Left ventricle myocardium inferior (tissue), 1 donor: ENCODE results near the gene SLC1A7. TPM values are rescaled to one million over a fixed set of nuclear protein-coding genes. Genes with fewer than 3 reads are reported as not detected.

Experiments
- DNase-seq: peaks from one replicate; pipeline ENCODE4 v3.0.0-alpha.2; 2020
- H3K27ac ChIP-seq: fragments of 200-600 bp; replicated peaks from 2 replicates; pipeline ENCODE4 v1.8.0; 2021
- H3K27me3 ChIP-seq: fragments of 200-600 bp; 2 replicates; pipeline ENCODE4 v1.8.0; 2021; ENCODE audit warnings: low read depth
- H3K36me3 ChIP-seq: fragments of 200-600 bp; 2 replicates; pipeline ENCODE4 v1.8.0; 2021
- H3K4me1 ChIP-seq: fragments of 200-600 bp; 2 replicates; pipeline ENCODE4 v1.8.0; 2021
- H3K4me3 ChIP-seq: fragments of 200-600 bp; 2 replicates; pipeline ENCODE4 v1.8.0; 2021; ENCODE audit warnings: mild to moderate bottlenecking, moderate library complexity
- H3K9me3 ChIP-seq: fragments of 200-600 bp; replicated peaks from 2 replicates; pipeline ENCODE4 v1.8.0; 2021
- CTCF ChIP-seq: fragments of 200-600 bp; IDR thresholded peaks from 2 replicates; pipeline ENCODE4 v1.8.0; 2021; ENCODE audit warnings: antibody characterized with exemption, mild to moderate bottlenecking, borderline replicate concordance
- intact Hi-C: fragments of 100-400 bp; cut with micrococcal nuclease; formaldehyde crosslinking; loops from one replicate; pipeline ENCODE4 v1.11.0; 2022
- total RNA-seq: library from RNA; stranded (reverse); fragmentation: NEBNext Ultra II Directional; extraction: Animal tissue kit (Norgen Biotek cat#: 25700); gene quantifications from one replicate; pipeline ENCODE4 v1.2.1, GENCODE V29; 2021
- donor health status: DM: no; HTN: yes; CAD: no; lungs with severe emphysema.

SLC1A7 gene
- total RNA-seq, 1 donor from 2014 or later, result 0.44 TPM

- H3K27me3 ChIP-seq, result no peaks in the 10 kb centered on the region
- H3K9me3 ChIP-seq, result no peaks in the 10 kb centered on the region
- H3K4me3 ChIP-seq, result no peak overlapping the region
- H3K27ac ChIP-seq, result no peak overlapping the region
- DNase-seq, result no peak
- intact Hi-C loops, result no loop called here
- TF ChIP-seq CTCF, result no peak
- peaks cover 12% of the 10 kb centered on the region for H3K4me1 ChIP-seq
- no peaks in the 10 kb centered on the region for H3K36me3 ChIP-seq
These were observed 3.1 kb upstream of the SLC1A7 start for GRCh38 chr1:53145619-53145941.

- Histone ChIP-seq H3K27ac (no peak overlapping the region), H3K27me3 (no peaks in the 10 kb centered on the region), H3K4me1 (peaks cover 16% of the 10 kb centered on the region)
These were observed 2.7 kb upstream of the SLC1A7 start for GRCh38 chr1:53145051-53145600.

GRCh38 chr1:53144201-53144600, 1.8 kb upstream of the SLC1A7 start:
- no peak for DNase-seq
- H3K4me3 ChIP-seq, result no peak overlapping the region
- peaks cover 21% of the 10 kb centered on the region for H3K4me1 ChIP-seq
- no peaks in the 10 kb centered on the region for H3K36me3 ChIP-seq
- H3K27me3 ChIP-seq, result no peaks in the 10 kb centered on the region
- H3K9me3 ChIP-seq, result no peaks in the 10 kb centered on the region
- TF ChIP-seq CTCF, result no peak
- intact Hi-C loops, result no loop called here
- no peak overlapping the region for H3K27ac ChIP-seq

More at GRCh38 chr1:53145051-53145600, 2.7 kb upstream of the SLC1A7 start:
- intact Hi-C loops, result no loop called here
- TF ChIP-seq CTCF, result no peak
- Histone ChIP-seq H3K36me3 (no peaks in the 10 kb centered on the region), H3K9me3 (no peaks in the 10 kb centered on the region), H3K4me3 (no peak overlapping the region)
- DNase-seq, result no peak

- H3K27me3 ChIP-seq, result no peaks in the 10 kb centered on the region
- no peaks in the 10 kb centered on the region for H3K36me3 ChIP-seq
- intact Hi-C loops, result no loop called here
- H3K27ac ChIP-seq, result no peak overlapping the region
- TF ChIP-seq CTCF, result no peak
- H3K4me3 ChIP-seq, result no peak overlapping the region
- DNase-seq, result no peak
- no peaks in the 10 kb centered on the region for H3K9me3 ChIP-seq
- peaks cover 21% of the 10 kb centered on the region for H3K4me1 ChIP-seq
These were observed 1.1 kb upstream of the SLC1A7 start for GRCh38 chr1:53143527-53143926.

- no peaks in the 10 kb centered on the region for H3K27me3 ChIP-seq
- no peak overlapping the region for H3K4me3 ChIP-seq
- intact Hi-C loops, result no loop called here
- peaks cover 21% of the 10 kb centered on the region for H3K4me1 ChIP-seq
- TF ChIP-seq CTCF, result no peak
- H3K9me3 ChIP-seq, result peaks cover 8% of the 10 kb centered on the region
- no peak overlapping the region for H3K27ac ChIP-seq
- no peaks in the 10 kb centered on the region for H3K36me3 ChIP-seq
- DNase-seq, result no peak
These were observed 867 bp downstream of the SLC1A7 start for GRCh38 chr1:53141487-53142055.
